Activated T-cell treated with anti-CD3 and anti-CD28 coated beads, Interleukin-2, amount 50 U/mL, for 1 hour (primary cell): ENCODE data around the gene FGG.
"Not testable (repeated sequence)": the region's sequence is repeated elsewhere in the genome, so short reads cannot be mapped to it uniquely, and the experiment has no call there.

Experiments
- DNase-seq: peaks from one replicate; pipeline ENCODE4 v3.0.0-alpha.2; 2020

Gene FGG

GRCh38 chr4:154609532-154609931, 2.9 kb downstream of the FGG start:
- no peak for DNase-seq

- DNase-seq: no peak
These were observed 3.8 kb downstream of the FGG start for GRCh38 chr4:154608361-154609252.

GRCh38 chr4:154606728-154607723, 5.4 kb downstream of the FGG start:
- DNase-seq: no peak

- no peak for DNase-seq
These were observed 7.7 kb downstream of the FGG start for GRCh38 chr4:154604696-154605200.

GRCh38 chr4:154603033-154603943, 9.2 kb downstream of the FGG start:
- no peak for DNase-seq

- DNase-seq: no peak
These were observed 9.9 kb downstream of the FGG start for GRCh38 chr4:154602404-154603020.

- no peak for DNase-seq
These were observed 14.4 kb downstream of the FGG start for GRCh38 chr4:154597798-154598774.

GRCh38 chr4:154597281-154597680, 15.2 kb downstream of the FGG start:
- not testable (repeated sequence) for DNase-seq

- no peak for DNase-seq
These were observed 16.6 kb downstream of the FGG start for GRCh38 chr4:154595807-154596206.

- not testable (repeated sequence) for DNase-seq
These were observed 18.1 kb downstream of the FGG start for GRCh38 chr4:154594343-154594742.

GRCh38 chr4:154593868-154594267, 18.6 kb downstream of the FGG start:
- DNase-seq: no peak

GRCh38 chr4:154591890-154592289, 20.6 kb downstream of the FGG start:
- DNase-seq: no peak

- no peak for DNase-seq
These were observed 22.0 kb downstream of the FGG start, which contains the start of gene FGA for GRCh38 chr4:154590329-154591006. Gene FGA (minus strand): TSS chr4:154590742. CDS start chr4:154590687, 55 bp downstream.

GRCh38 chr4:154589296-154590197, 22.9 kb downstream of the FGG start:
- DNase-seq: no peak

GRCh38 chr4:154588198-154588597, 24.3 kb downstream of the FGG start:
- no peak for DNase-seq

GRCh38 chr4:154586296-154587033, 26.0 kb downstream of the FGG start:
- DNase-seq: no peak

GRCh38 chr4:154585369-154586018, 27.0 kb downstream of the FGG start:
- DNase-seq: no peak
